Panc1 (cell line): ENCODE data around the gene GRIK4. TPM values are rescaled to one million over a fixed set of nuclear protein-coding genes. Genes with fewer than 3 reads are reported as not detected.

Experiments used
- ATAC-seq: fragments of 200-7000 bp; cut with Tn5 transposase; 2 replicates; pipeline ENCODE4 v1.9.1; 2020; ENCODE audit warnings: mild to moderate bottlenecking, moderate library complexity
- BruUV-seq: library from RNA; stranded (reverse); fragments of 400-500 nt; replicated peaks from 2 replicates; lab custom pipeline; 2021; lab: Mats Ljungman, UMichigan
- CTCF ChIA-PET: fragments of 300-600 bp; sonication (Branson Sonifier 250); formaldehyde crosslinking; loops from one replicate; lab custom pipeline; 2022; ENCODE audit warnings: antibody characterized with exemption; lab: Charles Lee
- POLR2A ChIA-PET: fragments of 300-600 bp; sonication (Branson Sonifier 250); formaldehyde crosslinking; loops from one replicate; lab custom pipeline; 2022; ENCODE audit warnings: antibody characterized with exemption; lab: Charles Lee
- DNase-seq: peaks from one replicate; pipeline ENCODE4 v3.0.0-alpha.2; 2010; ENCODE audit warnings: low read depth, low spot score
- H3K27ac ChIP-seq: 2 replicates; pipeline ENCODE4 v1.5.1; 2011; ENCODE audit warnings: mild to moderate bottlenecking, low read length, inconsistent platforms
- H3K27me3 ChIP-seq: fragments of 200-500 bp; sonication (Bioruptor generic); 2 replicates; pipeline ENCODE4 v1.6.0; 2014; ENCODE audit warnings: low read length, inconsistent platforms; ENCODE audit not compliant: control insufficient read depth, insufficient read depth
- H3K36me3 ChIP-seq: fragments of 200-500 bp; sonication (Bioruptor generic); 2 replicates; pipeline ENCODE4 v1.5.1; 2014; ENCODE audit warnings: inconsistent platforms, mild to moderate bottlenecking, low read length, moderate library complexity; ENCODE audit not compliant: control insufficient read depth, insufficient read depth
- H3K4me1 ChIP-seq: 2 replicates; pipeline ENCODE4 v1.5.1; 2011; ENCODE audit warnings: inconsistent platforms, mild to moderate bottlenecking, low read length, moderate library complexity; ENCODE audit not compliant: control insufficient read depth, insufficient read depth
- H3K4me3 ChIP-seq, 2 experiments: 2 replicates each; pipeline ENCODE4 v1.5.1; 2011 to 2012; ENCODE audit warnings: low read depth in 2 of 2, low read length in 2 of 2, mild to moderate bottlenecking in 2 of 2, inconsistent platforms in 1 of 2, moderate library complexity in 1 of 2
- H3K9me3 ChIP-seq: fragments of 200-500 bp; sonication (Bioruptor generic); 2 replicates; pipeline ENCODE4 v1.5.1; 2014; ENCODE audit warnings: low read depth, mild to moderate bottlenecking, inconsistent platforms, low read length, moderate library complexity; ENCODE audit not compliant: control insufficient read depth, insufficient read depth
- CTCF ChIP-seq: fragments of 450-650 bp; IDR thresholded peaks from 2 replicates; pipeline ENCODE4 v1.5.1; 2017; ENCODE audit warnings: mild to moderate bottlenecking
- POLR2AphosphoS5 ChIP-seq: IDR thresholded peaks from 2 replicates; pipeline ENCODE4 v1.6.1; 2012; ENCODE audit warnings: mild to moderate bottlenecking, low read depth, low read length, moderate library complexity
- REST ChIP-seq, 2 experiments: IDR thresholded peaks; 2 replicates each; pipeline ENCODE4 v1.6.1; 2011 to 2012; ENCODE audit warnings: low read depth in 2 of 2, control low read depth in 1 of 2, low read length in 1 of 2, mild to moderate bottlenecking in 1 of 2, moderate library complexity in 1 of 2; ENCODE audit not compliant: insufficient read depth in 1 of 2
- SIN3A ChIP-seq: IDR thresholded peaks from 2 replicates; pipeline ENCODE4 v1.6.1; 2012; ENCODE audit warnings: low read depth, mild to moderate bottlenecking, low read length, moderate library complexity, borderline replicate concordance; ENCODE audit not compliant: insufficient read depth
- TCF7L2 ChIP-seq: IDR thresholded peaks from 2 replicates; pipeline ENCODE4 v1.6.1; 2011; ENCODE audit warnings: mild to moderate bottlenecking, low read depth, low read length, inconsistent platforms
- in situ Hi-C: cut with HindIII; loops from 2 replicates; pipeline ENCODE4 v1.10.0; 2016; ENCODE audit warnings: low sequenced_read_pairs, low pct_unique_long_range_greater_than_20kb
- intact Hi-C: fragments of 100-400 bp; cut with micrococcal nuclease; formaldehyde crosslinking; loops from one replicate; pipeline ENCODE4 v1.10.0; 2022; ENCODE audit not compliant: unreplicated experiment
- total RNA-seq: library from RNA; stranded (reverse); gene quantifications from one replicate; pipeline ENCODE4 v1.2.1, GENCODE V29; 2021; ENCODE audit not compliant: unreplicated experiment

The GRIK4 gene
- total RNA-seq, 1 experiment from 2014 or later, result 0.62 TPM

- DNase-seq (no peak), ATAC-seq (no peak)
- in situ Hi-C loops (no loop called here), intact Hi-C loops (loop anchor here (10.0 kb wide), 1 partner anchor 274 kb away; no protein-coding TSS in a partner anchor)
- no peak overlapping the region for H3K27ac ChIP-seq
- H3K4me3 ChIP-seq, result no peak overlapping the region
- no peaks in the 10 kb centered on the region for H3K9me3 ChIP-seq
- H3K4me1 ChIP-seq, result no peaks in the 10 kb centered on the region
- no peak for TF ChIP-seq CTCF
- no peak for TF ChIP-seq REST (IDR thresholded peaks at IDR 0.05; ENCODE audit: insufficient read depth in 1 of 2, low read depth in 2 of 2, low read length in 1 of 2)
- TF ChIP-seq SIN3A, result no peak
- no peak for TF ChIP-seq POLR2AphosphoS5
- no peak for TF ChIP-seq TCF7L2
- BruUV-seq, result no TSS peak
- ChIA-PET POLR2A (no interaction called here), CTCF (interaction anchor here (0.6 kb wide), 1 partner anchor 392 kb away, joined by 3 read pairs; no protein-coding TSS in a partner anchor)
- no peaks in the 10 kb centered on the region for H3K36me3 ChIP-seq
- peaks cover 25% of the 10 kb centered on the region for H3K27me3 ChIP-seq
Observed at GRCh38 chr11:120959189-120959588, 447.6 kb downstream of the GRIK4 start.

GRCh38 chr11:120964857-120965256 is 453.3 kb downstream of the GRIK4 start:
- DNase-seq (no peak), ATAC-seq (no peak)
- no peak for TF ChIP-seq REST (IDR thresholded peaks at IDR 0.05; ENCODE audit: insufficient read depth in 1 of 2, low read depth in 2 of 2, low read length in 1 of 2)
- TF ChIP-seq CTCF, result no peak
- TF ChIP-seq SIN3A, result no peak
- no peak for TF ChIP-seq POLR2AphosphoS5
- TF ChIP-seq TCF7L2, result no peak
- H3K27ac ChIP-seq, result no peak overlapping the region
- intact Hi-C loops (no loop called here), in situ Hi-C loops (no loop called here)
- H3K4me3 ChIP-seq, result no peak overlapping the region
- peaks cover 46% of the 10 kb centered on the region for H3K27me3 ChIP-seq
- ChIA-PET CTCF (no interaction called here), POLR2A (no interaction called here)
- H3K4me1 ChIP-seq, result no peaks in the 10 kb centered on the region
- H3K36me3 ChIP-seq, result no peaks in the 10 kb centered on the region
- BruUV-seq, result no TSS peak
- no peaks in the 10 kb centered on the region for H3K9me3 ChIP-seq
